Measurements from ENCODE around the gene CAMTA1. TPM values are rescaled to one million over a fixed set of nuclear protein-coding genes. Genes with fewer than 3 reads are reported as not detected.

Gene CAMTA1
- total RNA-seq, 1 donor from 2014 or later: 47.9 TPM

DNA sequence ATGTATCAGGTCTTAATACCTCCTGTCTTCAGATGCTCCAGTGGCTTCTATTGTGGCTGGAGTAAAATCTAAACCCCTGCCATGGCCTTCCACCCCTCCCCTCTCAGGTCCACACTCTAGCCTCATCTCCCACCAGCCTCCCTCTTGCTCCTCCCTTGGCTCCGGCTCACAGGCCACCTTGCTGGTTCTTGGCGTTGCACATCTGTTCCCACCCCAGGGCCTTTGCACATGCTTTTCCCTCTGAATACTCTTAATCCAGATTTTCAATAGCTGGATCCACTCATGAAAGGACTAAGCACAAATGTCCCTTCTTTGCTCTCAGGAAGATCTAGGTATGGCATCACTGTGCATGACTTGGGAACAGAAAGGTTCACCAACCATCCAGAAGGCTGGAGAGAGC, 570.4 kb downstream of the CAMTA1 start:
- Histone ChIP-seq H3K4me1 (no peaks in the 10 kb centered on the region), H3K9me3 (no peaks in the 10 kb centered on the region), H3K4me3 (no peak overlapping the region), H3K27ac (no peak overlapping the region), H3K36me3 (no peaks in the 10 kb centered on the region), H3K27me3 (ENCODE audit: low read depth) (no peaks in the 10 kb centered on the region)
- intact Hi-C loops (cut with DNase I): no loop called here
- ATAC-seq: no peak
- DNase-seq: no peak
- TF ChIP-seq, protein P1, sequence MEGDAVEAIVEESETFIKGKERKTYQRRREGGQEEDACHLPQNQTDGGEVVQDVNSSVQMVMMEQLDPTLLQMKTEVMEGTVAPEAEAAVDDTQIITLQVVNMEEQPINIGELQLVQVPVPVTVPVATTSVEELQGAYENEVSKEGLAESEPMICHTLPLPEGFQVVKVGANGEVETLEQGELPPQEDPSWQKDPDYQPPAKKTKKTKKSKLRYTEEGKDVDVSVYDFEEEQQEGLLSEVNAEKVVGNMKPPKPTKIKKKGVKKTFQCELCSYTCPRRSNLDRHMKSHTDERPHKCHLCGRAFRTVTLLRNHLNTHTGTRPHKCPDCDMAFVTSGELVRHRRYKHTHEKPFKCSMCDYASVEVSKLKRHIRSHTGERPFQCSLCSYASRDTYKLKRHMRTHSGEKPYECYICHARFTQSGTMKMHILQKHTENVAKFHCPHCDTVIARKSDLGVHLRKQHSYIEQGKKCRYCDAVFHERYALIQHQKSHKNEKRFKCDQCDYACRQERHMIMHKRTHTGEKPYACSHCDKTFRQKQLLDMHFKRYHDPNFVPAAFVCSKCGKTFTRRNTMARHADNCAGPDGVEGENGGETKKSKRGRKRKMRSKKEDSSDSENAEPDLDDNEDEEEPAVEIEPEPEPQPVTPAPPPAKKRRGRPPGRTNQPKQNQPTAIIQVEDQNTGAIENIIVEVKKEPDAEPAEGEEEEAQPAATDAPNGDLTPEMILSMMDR (IDR thresholded peaks at IDR 0.05): no peak

DNA sequence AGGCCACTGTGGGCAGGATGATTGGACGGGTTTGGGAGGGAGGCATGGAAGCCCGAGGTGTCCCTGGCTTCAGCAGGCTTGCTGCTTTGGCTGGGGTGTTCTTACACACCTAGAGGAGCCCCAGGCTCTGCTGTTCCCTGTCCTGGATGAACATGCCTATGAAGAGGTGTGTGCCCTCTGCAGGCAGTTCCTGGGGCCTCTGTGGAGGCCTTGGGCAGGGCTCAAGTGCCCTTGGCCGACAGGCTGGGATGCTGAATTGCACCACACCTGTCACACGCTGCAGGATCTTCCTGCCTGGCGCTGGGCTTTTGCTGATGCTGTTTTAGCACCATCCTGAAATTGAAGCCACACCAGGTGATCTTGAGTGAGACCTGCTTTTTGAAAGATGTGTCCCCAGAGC, 570.8 kb downstream of the CAMTA1 start:
- intact Hi-C loops (cut with DNase I): no loop called here
- H3K36me3 ChIP-seq: no peaks in the 10 kb centered on the region

DNA sequence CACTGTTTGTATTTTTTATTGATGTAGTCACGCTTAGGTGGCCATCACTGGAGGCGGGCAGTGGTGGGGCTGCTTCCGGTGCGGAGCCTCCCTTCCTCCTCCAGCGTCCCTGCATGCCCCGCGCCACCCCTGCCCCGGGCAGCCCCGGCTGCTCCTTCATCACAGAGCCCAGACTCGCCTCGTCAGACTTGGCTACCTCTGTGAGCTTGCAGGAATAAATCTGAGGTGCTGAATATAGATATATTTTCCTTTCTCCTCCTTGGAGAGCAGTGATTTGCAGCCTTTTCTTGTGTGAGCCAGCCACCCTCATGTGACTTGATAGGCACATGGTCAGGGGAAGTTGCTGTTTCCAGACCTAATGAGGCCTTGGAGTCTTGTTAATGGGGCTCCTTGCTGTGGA, 573.2 kb downstream of the CAMTA1 start:
- Histone ChIP-seq H3K4me1 (no peaks in the 10 kb centered on the region), H3K27me3 (ENCODE audit: low read depth) (no peaks in the 10 kb centered on the region), H3K9me3 (no peaks in the 10 kb centered on the region), H3K27ac (no peak overlapping the region), H3K36me3 (no peaks in the 10 kb centered on the region), H3K4me3 (no peak overlapping the region)
- DNase-seq (no peak), ATAC-seq (no peak)
- intact Hi-C loops (cut with DNase I): no loop called here
- TF ChIP-seq, protein P1 (IDR thresholded peaks at IDR 0.05): no peak

More for the DNA sequence above, 570.8 kb downstream of the CAMTA1 start:
- no peaks in the 10 kb centered on the region for H3K4me1 ChIP-seq
- ATAC-seq (no peak), DNase-seq (no peak)
- no peak overlapping the region for H3K27ac ChIP-seq
- H3K9me3 ChIP-seq: no peaks in the 10 kb centered on the region
- H3K27me3 ChIP-seq (ENCODE audit: low read depth): no peaks in the 10 kb centered on the region
- no peak overlapping the region for H3K4me3 ChIP-seq
- TF ChIP-seq, protein P1 (IDR thresholded peaks at IDR 0.05): no peak

DNA sequence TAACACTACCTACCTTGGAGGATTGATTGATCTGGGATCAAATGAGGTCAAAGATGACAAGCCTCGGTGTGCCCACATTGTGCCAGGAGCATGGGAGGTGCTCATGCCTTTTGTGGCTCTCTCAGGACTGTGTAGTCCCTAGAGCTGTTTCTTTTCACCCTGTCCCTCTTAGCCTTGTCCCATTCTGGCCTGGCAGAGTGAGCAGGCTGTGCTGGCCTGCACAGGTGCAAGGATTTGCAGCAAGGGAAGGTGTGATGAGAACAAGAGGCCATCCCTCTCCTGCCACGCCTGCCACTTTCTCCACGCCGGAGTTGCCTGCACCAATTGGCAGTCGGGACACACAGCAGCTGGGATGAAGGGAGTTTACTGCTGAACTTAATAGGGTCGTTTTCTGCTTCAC, 575.3 kb downstream of the CAMTA1 start:
- no peaks in the 10 kb centered on the region for H3K9me3 ChIP-seq
- TF ChIP-seq, protein P1 (IDR thresholded peaks at IDR 0.05): no peak
- H3K4me3 ChIP-seq: no peak overlapping the region
- no peak overlapping the region for H3K27ac ChIP-seq
- DNase-seq (no peak), ATAC-seq (no peak)
- H3K27me3 ChIP-seq (ENCODE audit: low read depth): no peaks in the 10 kb centered on the region
- intact Hi-C loops (cut with DNase I): no loop called here
- H3K36me3 ChIP-seq: no peaks in the 10 kb centered on the region
- H3K4me1 ChIP-seq: no peaks in the 10 kb centered on the region

DNA sequence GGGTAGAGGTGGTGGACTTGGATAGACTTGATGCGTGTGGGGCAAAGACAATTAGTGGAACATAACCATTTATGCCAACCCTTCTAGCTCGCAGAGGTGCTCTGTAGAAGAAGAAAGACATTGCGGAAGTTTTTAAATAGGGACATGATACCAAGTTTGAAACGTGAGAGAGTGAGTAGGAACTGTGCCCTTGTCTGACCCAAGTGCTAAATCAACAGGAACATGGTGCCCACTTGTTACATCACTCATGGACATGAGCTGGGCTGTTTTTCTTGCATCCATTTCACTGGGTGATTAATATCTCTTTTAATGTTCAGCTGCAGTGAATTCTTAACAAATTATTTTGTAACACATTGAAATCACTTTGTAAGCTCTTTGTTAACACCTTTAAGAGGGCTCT, 577.7 kb downstream of the CAMTA1 start:
- ATAC-seq (no peak), DNase-seq (no peak)
- Histone ChIP-seq H3K9me3 (no peaks in the 10 kb centered on the region), H3K27ac (no peak overlapping the region), H3K4me3 (no peak overlapping the region), H3K4me1 (no peaks in the 10 kb centered on the region), H3K36me3 (no peaks in the 10 kb centered on the region), H3K27me3 (ENCODE audit: low read depth) (no peaks in the 10 kb centered on the region)
- TF ChIP-seq, protein P1 (IDR thresholded peaks at IDR 0.05): no peak
- intact Hi-C loops (cut with DNase I): no loop called here

DNA sequence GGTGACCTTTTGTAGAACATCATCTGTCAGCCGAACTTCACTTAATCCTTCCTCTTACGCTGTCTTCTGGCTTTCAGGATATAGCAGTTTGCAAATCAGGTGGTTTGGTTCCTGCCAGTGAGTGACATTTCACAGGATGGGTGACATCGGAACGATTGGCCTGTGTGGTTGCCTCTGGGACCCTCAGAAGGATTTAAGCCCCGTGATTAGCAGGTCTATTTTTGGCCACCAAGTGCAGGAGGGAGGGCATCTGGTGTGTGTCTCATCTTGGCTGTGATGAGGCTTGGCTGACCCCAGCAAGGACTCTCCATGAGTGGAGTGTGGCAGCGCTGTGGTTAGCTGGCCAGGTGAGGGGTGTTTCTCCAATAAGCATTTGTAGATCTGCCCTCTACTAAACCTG, 578.2 kb downstream of the CAMTA1 start:
- Histone ChIP-seq H3K36me3 (no peaks in the 10 kb centered on the region), H3K4me3 (no peak overlapping the region), H3K9me3 (no peaks in the 10 kb centered on the region), H3K27me3 (ENCODE audit: low read depth) (no peaks in the 10 kb centered on the region), H3K27ac (no peak overlapping the region), H3K4me1 (no peaks in the 10 kb centered on the region)
- intact Hi-C loops (cut with DNase I): no loop called here
- TF ChIP-seq, protein P1 (IDR thresholded peaks at IDR 0.05): no peak
- ATAC-seq (no peak), DNase-seq (no peak)

Measured in lower lobe of right lung (tissue), 2 donors.